WERI-Rb-1 (cell line): ENCODE data around the gene MAP2K2.

Experiments
- DNase-seq: peaks from one replicate; pipeline ENCODE4 v3.0.0-alpha.2; 2020
- H3K27ac ChIP-seq: fragments of 250-450 bp; sonication (Bioruptor Pico); 2 replicates; pipeline ENCODE4 v1.5.1; 2020; ENCODE audit warnings: mild to moderate bottlenecking, moderate library complexity
- H3K27me3 ChIP-seq: fragments of 250-450 bp; sonication (Bioruptor Pico); 2 replicates; pipeline ENCODE4 v1.5.1; 2021; ENCODE audit warnings: mild to moderate bottlenecking, low read depth, moderate library complexity; ENCODE audit not compliant: insufficient read depth, severe bottlenecking
- H3K36me3 ChIP-seq: fragments of 250-450 bp; sonication (Bioruptor Pico); 2 replicates; pipeline ENCODE4 v1.5.1; 2020; ENCODE audit warnings: mild to moderate bottlenecking, moderate library complexity
- H3K4me3 ChIP-seq: 2 replicates; pipeline ENCODE4 v1.5.1; 2011; ENCODE audit warnings: low read depth, mild to moderate bottlenecking, control low read depth, low read length
- H3K9me3 ChIP-seq: fragments of 250-450 bp; sonication (Bioruptor Pico); 2 replicates; pipeline ENCODE4 v1.5.1; 2021; ENCODE audit warnings: mild to moderate bottlenecking, moderate library complexity; ENCODE audit not compliant: severe bottlenecking
- TF ChIP-seq, protein P1 (sequence below): IDR thresholded peaks from 2 replicates; pipeline ENCODE4 v1.5.1; 2011; ENCODE audit warnings: low read depth, mild to moderate bottlenecking, control low read depth, inconsistent platforms, low read length

Gene MAP2K2

DNA sequence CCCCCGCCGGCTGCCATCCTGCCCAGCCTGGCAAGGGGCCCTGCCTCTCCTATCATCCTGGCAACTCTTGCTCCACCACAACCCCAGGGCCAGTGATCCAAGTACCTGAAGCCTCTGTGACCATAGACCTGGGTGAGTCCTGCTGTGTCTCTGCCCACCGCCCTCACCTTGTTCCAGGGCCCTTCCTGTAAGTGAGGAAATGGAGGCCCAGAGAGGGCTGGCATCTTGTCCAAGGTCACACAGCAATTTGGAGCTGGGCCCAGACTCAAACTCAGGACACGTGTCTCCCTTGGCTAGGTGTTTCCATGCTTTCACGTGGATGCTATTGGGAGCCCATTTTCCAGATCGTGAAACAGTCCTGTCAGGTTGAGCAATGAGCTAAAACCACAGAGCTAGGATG is 33.2 kb upstream of the MAP2K2 start:
- no peak for DNase-seq
- TF ChIP-seq, protein P1, sequence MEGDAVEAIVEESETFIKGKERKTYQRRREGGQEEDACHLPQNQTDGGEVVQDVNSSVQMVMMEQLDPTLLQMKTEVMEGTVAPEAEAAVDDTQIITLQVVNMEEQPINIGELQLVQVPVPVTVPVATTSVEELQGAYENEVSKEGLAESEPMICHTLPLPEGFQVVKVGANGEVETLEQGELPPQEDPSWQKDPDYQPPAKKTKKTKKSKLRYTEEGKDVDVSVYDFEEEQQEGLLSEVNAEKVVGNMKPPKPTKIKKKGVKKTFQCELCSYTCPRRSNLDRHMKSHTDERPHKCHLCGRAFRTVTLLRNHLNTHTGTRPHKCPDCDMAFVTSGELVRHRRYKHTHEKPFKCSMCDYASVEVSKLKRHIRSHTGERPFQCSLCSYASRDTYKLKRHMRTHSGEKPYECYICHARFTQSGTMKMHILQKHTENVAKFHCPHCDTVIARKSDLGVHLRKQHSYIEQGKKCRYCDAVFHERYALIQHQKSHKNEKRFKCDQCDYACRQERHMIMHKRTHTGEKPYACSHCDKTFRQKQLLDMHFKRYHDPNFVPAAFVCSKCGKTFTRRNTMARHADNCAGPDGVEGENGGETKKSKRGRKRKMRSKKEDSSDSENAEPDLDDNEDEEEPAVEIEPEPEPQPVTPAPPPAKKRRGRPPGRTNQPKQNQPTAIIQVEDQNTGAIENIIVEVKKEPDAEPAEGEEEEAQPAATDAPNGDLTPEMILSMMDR: no peak
- Histone ChIP-seq H3K27me3 (no peaks in the 10 kb centered on the region), H3K36me3 (no peaks in the 10 kb centered on the region), H3K4me3 (no peak overlapping the region), H3K9me3 (no peaks in the 10 kb centered on the region), H3K27ac (no peak overlapping the region)

GRCh38 chr19:4154571-4155312 is 30.8 kb upstream of the MAP2K2 start:
- Histone ChIP-seq H3K36me3 (no peaks in the 10 kb centered on the region), H3K27me3 (no peaks in the 10 kb centered on the region), H3K9me3 (no peaks in the 10 kb centered on the region), H3K4me3 (no peak overlapping the region), H3K27ac (no peak overlapping the region)
- TF ChIP-seq, protein P1: no peak
- no peak for DNase-seq

DNA sequence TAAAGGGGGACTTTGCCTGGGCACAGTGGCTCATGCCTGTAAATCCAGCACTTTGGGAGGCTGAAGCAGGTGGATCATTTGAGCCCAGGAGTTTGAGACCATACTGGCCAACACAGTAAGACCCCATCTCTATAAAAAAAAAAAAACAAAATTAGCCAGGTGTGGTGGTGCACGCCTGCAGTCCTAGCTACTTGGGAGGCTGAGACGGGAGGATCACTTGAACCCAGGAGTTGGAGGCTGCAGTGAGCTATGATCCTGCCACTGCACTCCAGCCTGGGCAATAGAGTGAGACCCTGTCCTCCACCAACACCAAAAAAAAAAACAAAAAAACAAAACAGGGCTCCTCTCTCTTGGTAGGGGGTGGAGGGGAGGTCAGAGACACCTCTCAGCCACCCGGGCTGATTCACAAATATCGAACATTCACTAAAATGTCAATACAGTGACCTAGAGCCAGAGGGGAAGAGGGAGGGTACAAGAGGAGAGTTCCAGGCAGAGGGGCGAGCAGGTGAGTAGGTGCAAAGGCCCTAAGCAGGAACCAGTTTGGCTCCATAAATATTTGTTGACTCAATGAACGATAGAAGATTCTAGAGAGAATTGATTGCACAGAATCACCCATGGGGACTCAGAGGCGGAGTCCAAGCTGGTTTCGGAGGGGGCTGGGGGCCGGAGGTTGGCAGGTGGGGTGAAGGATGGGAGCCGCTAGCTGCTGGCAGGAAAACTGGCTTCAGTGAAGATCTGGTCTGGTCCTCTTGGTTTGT is 28.5 kb upstream of the MAP2K2 start:
- Histone ChIP-seq H3K4me3 (no peak overlapping the region), H3K27me3 (no peaks in the 10 kb centered on the region), H3K36me3 (no peaks in the 10 kb centered on the region), H3K27ac (no peak overlapping the region), H3K9me3 (no peaks in the 10 kb centered on the region)
- no peak for DNase-seq
- TF ChIP-seq, protein P1: no peak

DNA sequence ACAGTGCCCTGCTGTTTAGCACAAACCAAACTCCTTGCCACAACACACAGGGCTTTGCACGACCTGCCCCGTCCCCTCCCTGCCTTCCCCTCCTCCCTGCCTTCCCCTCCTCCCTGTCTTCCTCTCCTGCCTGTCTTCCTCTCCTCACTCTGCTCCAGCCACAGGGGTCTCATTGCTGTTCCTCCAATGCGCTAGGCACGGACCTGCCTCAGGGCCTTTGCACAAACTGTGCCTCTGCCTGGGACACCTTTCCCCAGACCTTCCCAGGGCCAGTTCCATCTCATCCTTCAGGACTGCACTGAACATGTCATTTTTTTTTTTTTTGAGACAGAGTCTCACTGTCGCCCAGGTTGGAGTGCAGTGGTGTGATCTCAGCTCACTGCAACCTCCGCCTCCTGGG is 27.7 kb upstream of the MAP2K2 start:
- H3K36me3 ChIP-seq: no peaks in the 10 kb centered on the region
- no peak overlapping the region for H3K4me3 ChIP-seq
- no peak for DNase-seq
- TF ChIP-seq, protein P1: no peak
- H3K9me3 ChIP-seq: no peaks in the 10 kb centered on the region
- H3K27me3 ChIP-seq: no peaks in the 10 kb centered on the region
- no peak overlapping the region for H3K27ac ChIP-seq

DNA sequence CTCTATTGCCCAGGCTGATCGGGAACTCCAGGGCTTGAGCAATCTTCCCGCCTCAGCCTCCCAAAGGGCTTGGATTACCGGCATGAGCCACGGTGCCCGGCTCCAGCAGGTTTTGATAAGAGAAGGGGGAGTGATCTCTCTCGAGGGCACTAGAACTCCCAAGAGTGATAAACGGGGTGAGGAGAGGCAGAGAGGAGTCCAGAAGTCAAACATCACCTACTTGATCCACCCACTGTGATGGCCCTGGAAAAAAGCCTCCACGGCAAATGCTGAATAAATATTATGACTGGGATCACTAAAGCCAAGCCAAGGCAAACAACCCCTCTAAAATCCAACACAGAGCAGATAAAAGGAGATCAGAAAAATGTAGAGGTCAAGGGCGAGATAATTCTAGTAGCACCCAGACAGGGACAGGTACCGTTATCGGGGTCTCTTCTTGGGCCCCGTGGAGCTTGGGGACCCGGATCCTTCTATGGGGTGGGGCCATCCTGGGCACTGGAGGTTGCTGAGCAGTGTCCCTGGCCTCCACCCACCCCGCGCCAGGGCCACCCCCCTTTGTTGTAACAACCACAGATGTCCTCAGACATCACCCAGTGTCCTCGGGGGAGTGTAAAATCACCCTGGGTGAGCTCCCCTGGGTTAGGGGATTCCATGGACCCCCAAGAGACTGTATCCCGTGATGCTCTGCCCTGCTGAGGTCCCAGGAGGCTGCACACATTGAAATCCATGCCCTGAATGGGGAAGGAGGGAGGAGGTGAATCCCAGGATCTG is 25.8 kb upstream of the MAP2K2 start:
- TF ChIP-seq, protein P1: no peak
- Histone ChIP-seq H3K4me3 (no peak overlapping the region), H3K36me3 (no peaks in the 10 kb centered on the region), H3K27me3 (no peaks in the 10 kb centered on the region), H3K27ac (no peak overlapping the region), H3K9me3 (no peaks in the 10 kb centered on the region)
- DNase-seq: no peak
